ENCODE data around the gene MACF1.

GRCh38 chr1:39224295-39224829 lies 19.9 kb downstream of the MACF1 start:
- TF ChIP-seq CTCF (IDR thresholded peaks at IDR 0.05) (no peak), POLR2AphosphoS5 (IDR thresholded peaks at IDR 0.05) (no peak), POLR2A (IDR thresholded peaks at IDR 0.05) (no peak)

Measured in breast epithelium (tissue), 3 donors.